CD4-positive, alpha-beta T cell treated with Interferon alpha-2 for 1 hour (primary cell): ENCODE data around the gene CREB3L2.
"Not testable (repeated sequence)": the region's sequence is repeated elsewhere in the genome, so short reads cannot be mapped to it uniquely, and the experiment has no call there.

Experiments
- DNase-seq, 2 donors: peaks; one replicate each; pipeline ENCODE4 v3.0.0-alpha.2; 2020 to 2022

CREB3L2 gene

GRCh38 chr7:137928626-137929025, 73.3 kb downstream of the CREB3L2 start:
- no peak for DNase-seq

GRCh38 chr7:137927386-137927785, 74.5 kb downstream of the CREB3L2 start:
- no peak for DNase-seq

- DNase-seq, result not testable (repeated sequence)
Measured at GRCh38 chr7:137926206-137926605, 75.7 kb downstream of the CREB3L2 start.

GRCh38 chr7:137925754-137926153, 76.1 kb downstream of the CREB3L2 start:
- DNase-seq, result no peak

GRCh38 chr7:137925091-137925490, 76.8 kb downstream of the CREB3L2 start:
- no peak for DNase-seq

GRCh38 chr7:137923380-137923779, 78.5 kb downstream of the CREB3L2 start:
- no peak for DNase-seq

- DNase-seq, result no peak
Measured at GRCh38 chr7:137920637-137921399, 81.1 kb downstream of the CREB3L2 start.

GRCh38 chr7:137919987-137920386, 81.9 kb downstream of the CREB3L2 start:
- DNase-seq, result no peak

GRCh38 chr7:137916980-137917645, 84.8 kb downstream of the CREB3L2 start:
- no peak for DNase-seq

- DNase-seq, result no peak
Measured at GRCh38 chr7:137916564-137916963, 85.3 kb downstream of the CREB3L2 start.

- DNase-seq, result no peak
Measured at GRCh38 chr7:137915266-137915665, 86.6 kb downstream of the CREB3L2 start.

- DNase-seq, result no peak
Measured at GRCh38 chr7:137913985-137914384, 87.9 kb downstream of the CREB3L2 start.

GRCh38 chr7:137909042-137909441, 92.8 kb downstream of the CREB3L2 start:
- no peak for DNase-seq

- no peak for DNase-seq
Measured at GRCh38 chr7:137908106-137908505, 93.8 kb downstream of the CREB3L2 start.

GRCh38 chr7:137906636-137907035, 95.2 kb downstream of the CREB3L2 start:
- DNase-seq, result not testable (repeated sequence)

GRCh38 chr7:137904833-137905232, 97.1 kb downstream of the CREB3L2 start:
- DNase-seq, result no peak

GRCh38 chr7:137903382-137904169, 98.3 kb downstream of the CREB3L2 start:
- peak; percentile 70 to 81 for DNase-seq

GRCh38 chr7:137900137-137900536, 101.7 kb downstream of the CREB3L2 start:
- no peak for DNase-seq

- DNase-seq, result peak; percentile 70 to 76
Measured at GRCh38 chr7:137898839-137899721, 102.8 kb downstream of the CREB3L2 start.

GRCh38 chr7:137895301-137896221, 106.3 kb downstream of the CREB3L2 start:
- no peak for DNase-seq

- DNase-seq, result no peak
Measured at GRCh38 chr7:137893143-137893742, 108.6 kb downstream of the CREB3L2 start.
